ENCODE data around the gene OR2A12.
"Not testable (repeated sequence)": the region's sequence is repeated elsewhere in the genome, so short reads cannot be mapped to it uniquely, and the experiment has no call there.

The OR2A12 gene

DNA sequence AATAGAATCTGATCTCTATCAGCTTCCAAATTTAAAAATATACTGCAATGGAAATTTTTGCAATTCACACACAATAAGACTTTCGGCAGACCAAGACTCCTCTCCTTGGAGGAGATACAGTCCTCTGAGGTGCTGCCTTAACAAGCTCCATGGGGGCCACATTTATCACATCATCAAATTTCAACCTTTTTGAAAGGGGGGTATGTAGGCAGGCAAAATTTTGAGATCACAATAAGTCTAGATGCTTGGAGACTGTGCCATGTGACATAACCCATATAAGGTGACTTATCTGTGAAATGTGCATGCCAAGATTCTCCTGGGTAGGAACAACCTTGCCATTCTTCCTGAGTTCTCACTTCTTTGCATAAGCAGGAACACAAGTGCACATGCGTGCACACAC is at the start of gene OR2A12:
Gene OR2A12 (plus strand): TSS at position 301 of the 400 bp plus-strand sequence. CDS start 8,830 bp downstream, outside the sequence.
- DNase-seq (ENCODE audit: low read depth in 2 of 2), result no peak

DNA sequence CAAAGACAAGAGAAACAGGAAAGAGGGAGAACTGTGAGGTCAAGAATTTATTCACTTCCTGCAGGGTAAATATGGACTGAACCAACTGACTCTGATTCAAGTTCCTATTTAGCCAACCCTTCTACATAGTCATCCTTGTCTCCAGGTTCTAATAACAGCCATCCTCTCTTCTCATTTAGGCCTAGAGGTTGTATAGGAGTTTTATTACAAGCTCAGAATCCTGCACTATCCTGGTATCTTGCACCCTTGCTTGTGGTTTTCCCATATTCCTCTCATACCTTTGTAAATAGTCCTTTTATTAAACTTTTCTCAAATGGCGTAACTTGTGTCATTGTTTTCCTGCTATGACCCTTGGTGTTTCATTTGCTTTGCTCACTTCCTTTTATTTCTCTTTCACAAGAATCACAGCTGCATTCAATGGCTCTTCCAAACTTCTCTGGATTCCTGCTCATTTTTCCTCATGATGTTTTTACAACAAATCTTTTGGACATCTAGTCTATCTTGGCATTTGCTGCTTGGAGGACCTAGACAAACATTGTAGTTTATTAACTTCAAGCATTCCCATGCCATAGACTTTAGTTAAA is 49.7 kb upstream of the OR2A12 start:
- no peak for DNase-seq (ENCODE audit: low read depth in 2 of 2)

DNA sequence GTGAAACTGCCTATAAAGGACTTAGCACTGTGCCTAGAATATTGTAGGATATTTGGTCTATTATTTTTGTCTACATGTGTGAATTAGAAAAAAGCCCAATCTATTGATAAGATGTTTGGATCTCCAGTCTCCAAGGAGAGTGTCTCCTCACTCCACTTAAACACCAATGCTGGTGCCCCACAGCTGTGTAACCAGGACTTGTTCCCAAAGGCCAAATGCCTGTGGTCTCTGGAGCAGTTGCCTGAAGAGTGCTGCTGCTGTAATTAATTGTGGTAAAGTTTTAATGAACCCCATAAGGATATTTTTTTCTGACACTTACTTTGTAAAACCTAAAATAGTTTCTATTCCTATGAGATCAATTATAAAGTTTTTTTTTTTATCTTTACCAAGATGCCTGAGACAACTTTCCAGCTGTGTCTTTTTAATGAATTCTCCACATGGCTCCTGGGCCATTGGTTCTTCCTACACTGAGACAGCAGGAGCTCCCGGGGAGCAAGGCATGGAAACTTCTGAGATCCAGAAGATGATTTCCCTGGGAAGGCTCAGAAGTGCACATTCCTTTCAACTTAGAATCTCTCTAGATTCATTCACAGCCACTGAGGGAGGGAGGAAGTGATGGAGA is 48.6 kb upstream of the OR2A12 start:
- DNase-seq (ENCODE audit: low read depth in 2 of 2), result no peak

- DNase-seq (ENCODE audit: low read depth in 2 of 2), result no peak
These were observed 47.2 kb upstream of the OR2A12 start for GRCh38 chr7:144038887-144039286.

DNA sequence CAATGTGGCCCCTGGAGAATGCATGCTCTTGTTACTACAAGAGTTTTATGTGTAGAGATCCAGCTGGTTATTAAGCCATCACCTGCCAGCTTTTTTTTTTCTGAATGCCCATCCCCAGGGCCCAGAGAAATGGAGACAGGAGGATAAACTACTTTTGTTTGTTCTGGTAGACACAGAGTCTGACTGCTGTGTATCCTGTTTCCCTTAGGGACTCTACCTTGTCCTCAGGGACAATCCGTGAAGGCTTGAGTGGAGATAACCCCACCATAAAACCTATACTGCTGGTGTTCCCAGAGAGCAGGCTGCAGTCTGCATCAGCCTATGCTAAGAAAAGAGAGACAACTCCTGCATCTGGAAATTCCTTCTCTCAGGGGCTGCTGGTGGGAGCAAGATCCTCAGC is 37.4 kb upstream of the OR2A12 start, which contains the start of gene OR2A5:
Gene OR2A5 (plus strand): TSS at position 301 of the 400 bp plus-strand sequence. CDS start 1,454 bp downstream, outside the sequence.
- DNase-seq (ENCODE audit: low read depth in 2 of 2), result no peak

DNA sequence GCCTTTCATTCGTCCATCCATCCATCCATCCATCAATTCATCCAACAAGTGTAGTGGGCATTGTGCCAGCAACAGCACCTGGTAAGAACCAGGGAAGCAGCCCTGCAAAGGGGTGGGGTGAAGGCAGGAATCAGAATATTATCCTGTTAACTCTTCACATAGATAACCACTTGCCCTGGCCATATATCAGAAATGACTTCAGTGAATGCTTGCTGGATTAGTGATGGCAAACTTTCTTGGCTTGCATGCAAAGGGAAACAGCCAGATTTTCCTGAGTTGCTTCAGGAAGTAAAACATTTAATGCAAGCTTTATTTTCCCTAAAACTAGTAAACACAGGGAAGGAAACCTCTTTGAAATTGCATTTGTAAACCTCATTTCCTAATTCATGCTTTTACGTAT is 36.6 kb upstream of the OR2A12 start:
- no peak for DNase-seq (ENCODE audit: low read depth in 2 of 2)

GRCh38 chr7:144050093-144050492 is 36.0 kb upstream of the OR2A12 start:
- no peak for DNase-seq (ENCODE audit: low read depth in 2 of 2)

- DNase-seq (ENCODE audit: low read depth in 2 of 2), result not testable (repeated sequence)
These were observed 35.2 kb upstream of the OR2A12 start for GRCh38 chr7:144050884-144051283.

DNA sequence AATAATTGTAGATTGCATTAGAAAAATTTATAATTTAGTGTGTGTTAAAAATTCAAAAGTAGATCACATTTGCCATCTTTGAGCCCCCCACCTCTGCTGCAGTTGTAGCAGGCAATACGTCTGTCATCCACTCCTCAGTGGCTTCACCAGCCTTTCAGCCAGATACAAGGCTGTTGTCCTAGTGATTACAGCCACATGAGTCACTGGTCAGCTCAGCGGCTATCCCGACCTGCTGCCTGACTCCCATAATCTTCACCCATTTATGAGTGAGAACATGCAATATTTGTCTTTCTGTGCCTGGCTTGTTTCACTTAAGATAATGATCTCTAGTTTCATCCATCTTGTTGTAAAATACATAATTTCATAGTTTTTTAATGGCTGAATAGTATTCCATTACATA is 28.1 kb upstream of the OR2A12 start:
- DNase-seq (ENCODE audit: low read depth in 2 of 2), result no peak

- no peak for DNase-seq (ENCODE audit: low read depth in 2 of 2)
These were observed 22.4 kb upstream of the OR2A12 start for GRCh38 chr7:144063710-144064109.

DNA sequence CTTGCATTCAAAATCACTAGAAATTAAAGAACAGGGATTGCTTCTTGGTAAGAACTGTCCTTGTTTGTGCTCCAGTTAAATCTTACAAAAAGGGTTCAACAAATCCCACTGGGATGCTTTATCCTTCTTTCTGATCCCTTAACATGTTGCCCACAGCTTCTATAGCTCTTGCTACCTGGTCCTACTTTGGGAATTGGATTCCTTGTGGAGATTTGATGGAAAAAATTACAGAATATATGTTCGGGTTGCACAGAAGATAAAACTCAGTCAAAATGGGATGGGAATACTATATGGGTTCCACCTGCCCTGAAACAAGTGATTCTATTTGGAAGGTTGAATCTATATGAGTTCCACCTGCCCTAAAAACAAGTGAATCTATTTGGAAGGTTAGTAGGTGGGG is 16.6 kb upstream of the OR2A12 start, which contains the start of gene OR2A25:
Gene OR2A25 (plus strand): TSS at position 301 of the 400 bp plus-strand sequence. CDS start 4,409 bp downstream, outside the sequence.
- DNase-seq (ENCODE audit: low read depth in 2 of 2), result no peak

DNA sequence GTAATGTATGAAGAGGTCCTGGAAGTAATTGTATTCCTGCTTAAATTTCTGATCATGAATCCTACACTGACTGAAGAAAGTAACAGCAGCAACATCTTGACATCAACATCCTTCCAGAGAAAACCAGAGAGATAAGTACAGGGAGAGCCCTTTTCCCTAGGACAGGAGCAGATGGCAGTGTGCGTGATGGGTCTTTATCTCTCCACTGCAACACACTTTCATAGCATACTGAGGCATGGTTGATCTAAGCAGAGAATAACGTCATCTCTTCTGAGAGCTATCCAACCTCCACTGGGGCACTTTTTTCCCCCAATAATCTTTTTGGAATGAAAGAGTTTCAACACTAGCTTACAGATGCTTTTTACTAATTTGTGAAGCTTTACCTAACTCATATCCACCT is 16.1 kb upstream of the OR2A12 start:
- no peak for DNase-seq (ENCODE audit: low read depth in 2 of 2)

GRCh38 chr7:144074374-144074773 is 11.7 kb upstream of the OR2A12 start:
- DNase-seq (ENCODE audit: low read depth in 2 of 2), result no peak

GRCh38 chr7:144086730-144087129 is 652 bp downstream of the OR2A12 start:
- DNase-seq (ENCODE audit: low read depth in 2 of 2), result no peak

DNA sequence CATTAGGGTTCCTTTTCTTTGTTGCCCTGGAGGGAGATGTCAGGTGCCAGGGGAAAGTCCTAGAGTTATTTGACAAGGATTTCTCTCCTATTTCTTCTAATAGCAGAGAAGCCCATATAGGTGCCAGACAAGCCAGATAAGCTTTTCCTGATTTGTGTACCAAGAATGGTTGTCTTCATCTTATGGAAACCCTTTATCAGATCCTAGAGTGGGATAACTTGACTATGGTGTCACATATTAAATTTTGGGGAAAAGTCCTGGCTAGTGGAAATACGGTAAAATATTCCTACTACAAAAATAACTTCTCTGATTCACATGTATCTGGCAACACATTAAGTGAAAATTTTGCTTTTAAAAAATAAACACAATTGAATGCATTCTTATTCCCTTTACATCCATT is 1.2 kb downstream of the OR2A12 start:
- no peak for DNase-seq (ENCODE audit: low read depth in 2 of 2)

- no peak for DNase-seq (ENCODE audit: low read depth in 2 of 2)
These were observed 4.6 kb downstream of the OR2A12 start for GRCh38 chr7:144090667-144091066.

DNA sequence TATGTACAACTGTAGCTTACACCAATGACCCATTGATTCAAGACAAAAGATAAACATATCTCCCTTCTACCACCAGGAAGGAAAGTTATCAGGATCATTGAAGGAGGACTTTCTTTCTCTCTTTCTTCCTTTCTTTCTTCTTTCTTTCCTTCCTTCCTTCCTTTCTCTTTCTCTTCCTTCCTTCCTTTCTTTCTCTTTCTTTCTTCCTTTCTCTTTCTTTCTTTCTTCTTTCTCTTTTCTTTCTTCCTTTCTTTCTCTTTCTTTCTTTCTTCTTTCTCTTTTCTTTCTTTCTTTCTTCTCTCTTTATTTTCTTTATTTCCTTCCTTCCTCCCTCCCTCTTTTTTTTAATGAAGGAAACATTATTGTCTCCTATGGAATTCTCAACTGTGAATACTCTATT is 12.7 kb downstream of the OR2A12 start:
- DNase-seq (ENCODE audit: low read depth in 2 of 2), result no peak

- DNase-seq (ENCODE audit: low read depth in 2 of 2), result no peak
These were observed 14.5 kb downstream of the OR2A12 start for GRCh38 chr7:144100607-144101006.

DNA sequence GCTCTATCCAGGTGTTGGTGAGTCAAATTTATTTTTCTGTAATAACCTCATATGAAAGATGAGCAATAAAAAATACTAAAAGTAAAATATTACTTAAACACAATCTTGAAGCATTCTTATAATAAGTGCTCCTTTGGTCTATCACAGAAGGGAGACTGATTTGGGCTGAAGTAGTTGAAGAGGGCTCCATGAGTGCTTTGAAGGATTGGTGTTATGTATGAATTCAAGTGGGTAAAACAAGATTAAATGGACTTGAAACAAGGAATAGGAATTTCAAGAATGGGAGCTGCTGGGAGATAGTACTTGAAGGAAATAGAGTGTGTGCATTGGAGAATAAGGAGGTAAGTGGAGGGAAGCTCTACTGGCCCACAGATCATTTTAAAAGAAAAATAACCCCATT is 16.0 kb downstream of the OR2A12 start:
- DNase-seq (ENCODE audit: low read depth in 2 of 2), result no peak

- DNase-seq (ENCODE audit: low read depth in 2 of 2), result no peak
These were observed 19.1 kb downstream of the OR2A12 start for GRCh38 chr7:144105211-144105610.

DNA sequence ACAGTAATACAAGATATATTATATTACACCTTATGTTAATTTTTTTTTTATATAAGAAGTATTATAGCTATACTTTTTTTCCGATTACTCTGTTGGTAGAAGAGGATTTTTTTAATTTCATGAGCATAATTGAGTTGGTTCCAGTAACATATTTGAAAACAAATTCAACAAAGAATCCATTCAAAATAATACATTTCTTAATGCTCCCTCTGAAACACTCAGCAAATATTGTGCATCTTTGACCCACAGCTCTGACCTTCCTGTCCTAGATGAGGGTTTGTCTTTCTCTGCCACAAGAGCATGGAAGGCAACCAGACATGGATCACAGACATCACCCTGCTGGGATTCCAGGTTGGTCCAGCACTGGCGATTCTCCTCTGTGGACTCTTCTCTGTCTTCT is 23.2 kb downstream of the OR2A12 start, which contains the start of gene OR2A2:
Gene OR2A2 (plus strand): TSS at position 301 of the 400 bp plus-strand sequence. CDS start 0 bp downstream, at position 301.
- DNase-seq (ENCODE audit: low read depth in 2 of 2), result no peak

DNA sequence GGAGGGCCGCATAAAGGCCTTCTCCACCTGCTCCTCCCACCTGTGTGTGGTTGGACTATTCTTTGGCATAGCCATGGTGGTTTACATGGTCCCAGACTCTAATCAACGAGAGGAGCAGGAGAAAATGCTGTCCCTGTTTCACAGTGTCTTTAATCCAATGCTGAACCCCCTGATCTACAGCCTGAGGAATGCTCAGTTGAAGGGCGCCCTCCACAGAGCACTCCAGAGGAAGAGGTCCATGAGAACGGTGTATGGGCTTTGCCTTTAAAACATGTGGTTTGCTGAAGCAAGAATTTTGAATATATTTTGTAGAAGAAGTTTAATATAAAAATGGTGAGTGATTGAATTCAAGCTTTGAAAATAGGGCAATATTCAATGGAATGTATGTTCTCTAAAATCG is 24.2 kb downstream of the OR2A12 start:
- no peak for DNase-seq (ENCODE audit: low read depth in 2 of 2)

DNA sequence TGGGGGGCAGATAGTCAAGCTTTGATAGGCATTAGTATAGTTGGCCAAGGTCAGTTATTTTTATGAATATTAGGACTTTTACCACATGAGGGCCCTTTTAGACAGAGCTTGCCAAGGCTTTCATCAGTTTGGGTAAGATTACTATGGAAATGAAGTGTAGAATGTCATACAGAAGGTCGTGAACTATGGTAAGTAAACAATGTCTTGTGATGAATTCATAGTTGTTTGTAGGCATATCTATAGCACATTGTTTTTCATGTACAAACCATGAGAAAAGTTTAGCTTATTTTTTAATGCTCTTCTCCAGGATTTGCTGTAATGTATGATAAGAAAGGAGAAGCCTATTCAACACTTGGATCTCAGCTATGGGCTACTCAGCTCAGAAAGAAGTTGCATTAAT is 27.6 kb downstream of the OR2A12 start:
- no peak for DNase-seq (ENCODE audit: low read depth in 2 of 2)

Measured in stimulated activated CD8-positive, alpha-beta memory T cell treated with anti-CD3 and anti-CD28 coated beads, Interleukin-2, amount 100 ng/mL, for 48 hours (primary cell).